ENCODE data around the gene GIPC1.
"Not testable (repeated sequence)": the region's sequence is repeated elsewhere in the genome, so short reads cannot be mapped to it uniquely, and the experiment has no call there.

Gene GIPC1

DNA sequence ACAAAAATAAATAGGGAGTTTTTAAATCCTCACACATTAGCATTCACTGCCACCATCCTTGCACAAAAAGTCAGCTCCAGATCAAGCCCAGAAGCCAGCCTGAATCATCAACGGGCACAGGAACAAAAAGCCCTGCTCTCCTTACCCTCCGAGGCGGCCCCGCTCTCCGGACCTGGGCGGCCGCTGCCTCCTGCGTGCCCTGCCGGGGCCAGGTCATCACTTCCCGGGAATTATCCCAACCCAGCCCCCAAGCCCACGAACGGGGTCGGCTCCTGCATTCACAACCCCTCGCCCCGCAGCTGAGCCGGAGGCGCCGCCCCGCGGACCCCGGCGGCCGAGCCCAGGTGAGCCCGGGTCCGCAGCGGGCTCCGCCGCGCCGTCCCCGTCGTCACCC lies 21.5 kb upstream of the GIPC1 start:
- no peak for DNase-seq

DNA sequence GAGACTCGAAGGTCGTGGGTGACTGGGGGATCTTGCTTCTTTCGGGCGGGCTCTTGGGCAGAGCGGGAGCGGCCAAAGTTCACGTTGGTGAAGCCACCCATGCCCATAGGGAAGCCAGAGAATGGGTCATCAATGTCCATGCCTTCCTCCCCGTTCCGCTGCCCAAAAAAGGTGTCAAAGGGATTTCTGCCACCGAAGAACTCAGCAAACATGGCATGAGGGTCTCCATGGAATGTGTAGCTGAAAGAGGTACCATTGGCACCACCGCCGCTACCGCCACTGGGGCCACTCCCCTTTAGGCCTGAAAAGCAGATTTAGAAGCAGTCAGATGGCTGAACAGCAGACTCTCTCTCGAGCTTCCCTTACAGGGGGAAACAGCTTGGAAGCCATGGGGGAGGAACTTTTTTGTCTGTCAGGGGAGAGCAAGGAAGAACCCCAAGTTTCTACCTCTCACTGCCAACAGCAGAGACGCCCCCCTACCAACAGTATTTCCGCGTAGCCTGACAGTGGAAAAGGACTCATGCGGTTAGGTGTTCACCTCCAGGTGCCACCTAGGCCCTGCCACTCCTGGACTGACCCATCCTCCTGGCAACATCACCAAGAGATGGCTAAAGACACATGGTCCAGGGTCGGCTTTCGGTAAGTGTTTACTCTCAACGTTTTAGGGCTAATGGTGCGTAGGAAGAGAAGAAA lies 21.0 kb upstream of the GIPC1 start:
- DNase-seq: no peak

DNA sequence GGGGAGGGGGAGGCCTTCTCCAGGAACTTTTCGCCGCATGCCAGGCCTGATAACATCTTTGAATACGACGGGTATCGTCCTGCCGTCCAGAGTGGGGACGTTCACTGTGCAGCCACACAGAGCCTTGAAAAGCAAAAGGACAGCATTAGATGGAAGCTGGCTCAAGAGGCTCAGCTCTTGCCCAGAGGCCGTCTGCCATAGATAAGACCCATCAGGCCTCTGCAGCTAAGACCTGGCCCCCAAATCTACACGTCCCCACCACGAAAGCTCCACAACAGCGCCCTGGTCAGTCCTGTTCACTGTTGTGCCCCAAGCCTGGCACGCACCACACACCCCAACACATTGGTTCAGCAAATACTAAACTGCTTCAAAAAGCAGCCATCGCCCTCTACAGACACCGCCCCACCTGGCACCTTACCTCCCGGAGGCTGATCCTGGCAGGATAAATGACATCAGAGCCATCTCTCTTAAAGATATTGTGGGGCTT lies 20.2 kb upstream of the GIPC1 start:
- DNase-seq: no peak

DNA sequence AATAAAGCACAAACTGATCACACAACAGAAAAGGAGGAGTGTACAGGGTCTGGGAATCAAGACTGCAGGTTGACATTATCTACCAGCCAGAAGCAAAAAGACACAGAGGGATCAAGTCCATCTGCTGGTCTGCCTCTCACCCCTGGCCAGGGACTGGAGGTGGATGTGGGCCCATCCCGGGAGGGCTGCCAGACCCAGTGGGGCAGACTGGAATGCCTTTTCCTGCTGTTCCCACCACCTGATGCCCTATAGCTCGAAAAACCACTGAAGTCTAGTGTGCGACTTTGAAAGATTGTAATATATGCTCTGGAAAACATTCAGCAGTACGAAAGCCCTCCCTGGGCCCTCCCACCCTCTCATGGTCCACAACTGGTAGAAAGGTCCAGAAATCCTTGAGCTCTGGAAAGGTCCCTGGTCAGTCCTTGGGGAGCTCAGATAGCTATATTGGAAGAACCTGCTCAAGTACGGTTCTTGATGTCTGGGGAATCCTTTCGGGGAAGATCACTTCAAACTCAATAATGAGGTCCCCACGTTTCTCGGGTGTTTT lies 19.6 kb upstream of the GIPC1 start:
- DNase-seq: no peak

DNA sequence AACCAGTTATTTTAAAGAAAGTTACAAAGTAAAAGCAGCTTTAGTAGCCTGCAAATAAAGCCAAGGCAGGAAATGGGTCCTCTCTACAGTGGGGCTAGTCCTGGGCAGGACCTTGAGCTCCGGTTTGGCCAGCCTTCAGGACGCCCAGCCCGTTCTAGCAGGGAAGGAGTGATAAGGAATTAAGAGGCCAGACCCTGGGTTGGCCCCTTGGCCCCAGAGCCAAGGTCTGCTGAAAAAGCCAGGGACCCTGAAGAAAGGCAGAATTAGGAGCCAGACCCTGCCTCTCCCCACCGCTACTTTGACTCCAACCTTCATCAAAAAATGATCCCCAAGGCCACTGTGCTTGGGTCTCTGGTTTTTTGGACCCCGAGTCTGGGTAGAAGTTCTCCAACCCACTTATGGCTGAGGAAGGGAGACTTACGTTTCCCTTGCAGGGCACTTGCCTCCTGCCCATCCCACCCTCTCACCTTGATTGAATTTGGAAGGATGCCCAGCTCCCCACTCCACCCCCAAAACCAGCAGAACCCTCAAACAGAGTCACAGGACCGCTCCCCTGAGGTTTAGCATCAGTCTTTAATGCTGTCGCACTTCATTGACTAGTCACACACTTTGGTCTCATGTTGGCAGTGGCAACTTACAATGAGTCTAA lies 18.4 kb upstream of the GIPC1 start:
- DNase-seq: no peak

DNA sequence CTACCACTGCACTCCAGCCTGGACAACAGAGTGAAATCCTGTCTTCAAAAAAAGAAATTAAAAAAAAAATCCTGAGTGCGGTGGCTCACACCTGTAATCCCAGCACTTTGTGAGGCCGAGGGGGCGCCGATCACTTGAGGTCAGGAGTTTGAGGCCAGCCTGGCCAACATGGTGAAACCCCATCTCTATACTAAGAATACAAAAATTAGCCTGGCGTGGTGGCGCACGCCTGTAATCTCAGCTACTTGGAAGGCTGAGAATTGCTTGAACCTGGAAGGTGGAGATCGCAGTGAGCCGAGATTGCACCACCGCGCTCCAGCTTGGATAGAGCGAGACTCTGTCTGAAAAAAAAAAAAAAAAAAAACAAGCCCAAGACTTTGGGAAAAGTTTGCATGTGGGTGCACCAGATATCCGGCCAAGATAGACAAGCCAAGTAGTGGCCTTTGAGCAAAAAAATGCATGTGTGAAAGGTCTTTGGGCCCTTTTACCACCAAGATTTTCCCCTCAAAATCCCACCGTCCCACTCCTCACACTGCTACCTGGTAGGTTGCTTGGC lies 16.6 kb upstream of the GIPC1 start:
- no peak for DNase-seq

DNA sequence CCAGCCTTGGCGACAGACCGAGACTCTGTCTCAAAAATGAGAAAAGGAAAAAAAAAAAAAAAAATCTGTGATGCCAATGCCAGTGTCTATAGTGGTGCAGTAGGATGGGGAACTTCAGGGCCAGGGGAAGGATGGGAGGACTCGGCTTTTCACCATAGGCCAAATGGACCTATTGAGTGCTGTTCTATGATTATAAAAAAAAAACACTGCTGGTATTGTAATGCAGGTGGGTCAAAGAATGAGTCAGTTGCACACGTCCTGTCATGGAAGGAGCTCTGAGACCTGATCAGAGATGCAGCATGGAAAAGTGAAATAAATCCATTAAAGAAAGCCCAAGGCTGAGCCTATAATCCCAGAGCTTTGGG lies 15.3 kb upstream of the GIPC1 start:
- DNase-seq: no peak

DNA sequence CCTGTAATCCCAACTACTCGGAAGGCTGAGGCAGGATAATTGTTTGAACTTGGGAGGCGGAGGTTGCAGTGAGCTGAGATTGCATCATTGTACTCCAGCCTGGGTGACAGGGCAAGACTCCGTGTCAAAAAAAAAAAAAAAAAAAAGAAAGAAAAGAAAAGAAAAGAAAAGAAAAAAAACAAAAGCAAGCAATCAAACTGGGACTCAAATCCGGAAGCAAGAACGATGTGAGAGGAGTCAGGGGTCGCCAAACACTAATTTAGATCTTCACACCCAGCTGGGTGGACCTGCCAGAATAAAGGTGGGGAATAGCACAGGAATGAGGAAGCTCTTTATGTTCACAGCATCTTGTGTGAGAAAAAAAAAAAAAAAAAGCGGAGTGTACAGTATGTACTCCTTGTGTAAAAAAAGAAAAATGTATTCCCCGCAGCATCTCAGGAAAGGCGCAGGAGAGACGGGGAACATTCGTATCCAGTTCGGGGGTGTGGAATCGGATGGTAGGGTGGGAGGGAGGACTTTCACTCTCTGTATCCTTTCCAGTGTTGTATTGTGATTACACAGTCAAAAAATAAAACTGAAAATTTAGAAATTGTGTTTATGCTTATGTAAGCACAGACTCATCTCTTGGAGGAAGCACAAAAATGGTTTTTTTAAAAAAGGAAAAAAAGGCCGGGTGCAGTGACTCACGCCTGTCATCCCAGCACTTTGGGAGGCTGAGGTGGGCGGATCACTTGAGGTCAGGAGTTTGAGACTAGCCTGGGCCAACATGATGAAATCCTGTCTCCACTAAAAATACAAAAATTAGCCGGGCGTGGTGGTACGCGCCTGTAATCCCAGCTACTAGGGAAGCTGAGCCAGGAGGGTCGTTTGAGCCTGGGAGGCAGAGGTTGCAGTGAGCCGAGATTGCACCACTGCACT lies 14.6 kb upstream of the GIPC1 start:
- DNase-seq: no peak

DNA sequence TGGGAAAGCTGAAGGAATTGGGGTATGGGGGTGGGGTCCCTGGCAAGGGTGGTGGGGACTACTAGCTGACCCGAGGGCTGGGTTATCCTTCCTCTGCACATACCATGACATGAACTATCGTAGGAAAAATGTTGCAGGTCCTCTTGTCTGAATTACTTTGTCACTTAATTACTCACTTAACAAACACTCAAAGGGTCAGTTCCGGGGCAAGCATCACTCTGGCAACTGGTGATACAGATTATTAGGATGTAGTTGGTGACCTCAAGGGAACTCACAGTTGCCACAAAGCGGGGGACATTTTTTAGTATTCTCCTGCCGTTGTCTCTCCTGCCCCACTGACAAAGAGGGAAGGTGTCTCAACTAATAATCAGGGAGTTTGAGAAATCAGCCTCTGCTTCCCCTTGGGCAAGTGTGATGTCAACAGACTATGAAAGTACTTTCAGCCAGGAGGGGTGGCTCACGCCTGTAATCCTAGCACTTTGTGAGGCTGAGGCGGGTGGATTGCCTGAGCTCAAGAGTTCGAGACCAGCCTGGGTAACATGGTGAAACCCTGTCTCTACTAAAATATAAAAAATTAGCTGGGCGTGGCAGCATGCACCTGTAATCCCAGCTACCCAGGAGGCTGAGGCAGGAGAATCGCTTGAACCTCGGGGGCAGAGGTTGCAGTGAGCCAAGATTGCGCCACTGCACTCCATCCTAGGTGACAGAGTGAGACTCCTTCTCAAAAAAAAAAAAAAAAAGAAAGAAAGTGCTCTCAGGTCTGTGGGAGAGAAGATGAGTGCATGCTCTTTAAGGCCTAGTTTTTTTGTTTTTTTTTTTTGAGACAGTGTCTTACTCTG lies 12.0 kb upstream of the GIPC1 start:
- no peak for DNase-seq

DNA sequence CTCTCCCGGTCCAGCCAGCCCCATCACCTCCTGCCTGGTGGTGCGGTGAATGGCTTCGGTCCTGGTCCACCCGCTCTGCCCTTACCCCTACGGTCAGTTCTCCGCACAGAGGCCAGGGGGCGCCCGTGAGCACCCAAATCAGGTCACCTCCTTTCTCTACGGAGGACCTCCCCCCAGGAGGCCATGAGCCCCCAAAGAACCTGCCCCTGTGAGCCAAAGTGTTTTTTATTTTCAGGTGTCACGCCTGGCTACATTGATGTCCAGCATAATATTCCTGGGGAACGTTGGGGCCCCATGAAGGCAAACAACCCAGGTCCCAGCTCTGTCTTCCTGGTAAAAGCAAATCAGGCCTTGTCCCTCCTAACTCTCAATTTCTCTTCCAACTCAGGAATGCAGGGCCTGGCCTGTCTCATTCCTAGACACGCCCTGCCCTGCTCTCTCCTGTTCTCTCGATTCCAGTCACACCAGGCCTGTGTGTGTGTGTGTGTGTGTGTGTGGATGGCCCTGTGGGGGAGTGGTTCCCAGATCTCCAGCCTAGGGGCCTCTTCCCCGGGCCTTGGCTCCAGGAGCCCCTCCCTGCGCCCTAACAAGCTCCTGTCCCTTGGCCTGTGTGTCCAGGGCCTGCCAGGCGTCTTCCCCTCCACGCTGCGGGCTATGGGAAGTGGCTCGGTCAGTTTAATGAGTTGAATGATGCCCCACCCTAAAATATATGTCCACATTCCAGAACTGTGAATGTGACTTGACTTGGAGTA lies 9.7 kb upstream of the GIPC1 start:
- no peak for DNase-seq

DNA sequence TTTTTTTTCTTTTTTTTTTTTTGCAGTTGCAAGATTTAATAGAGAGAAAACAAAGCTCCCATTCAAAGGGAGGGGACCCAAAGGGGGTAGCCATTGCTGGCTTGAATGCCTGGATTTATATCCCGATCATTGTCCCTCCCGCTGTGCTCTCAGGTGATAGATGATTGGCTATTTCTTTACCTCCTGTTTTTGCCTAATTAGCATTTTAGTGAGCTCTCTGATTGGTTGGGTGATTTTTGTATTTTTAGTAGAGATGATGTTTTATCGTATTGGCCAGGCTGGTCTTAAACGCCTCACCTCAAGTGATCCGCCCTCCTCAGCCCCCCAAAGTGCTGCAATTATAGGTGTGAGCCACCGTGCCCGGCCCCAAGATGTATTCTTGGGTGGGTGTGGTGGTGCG lies 8.6 kb upstream of the GIPC1 start:
- DNase-seq: not testable (repeated sequence)

DNA sequence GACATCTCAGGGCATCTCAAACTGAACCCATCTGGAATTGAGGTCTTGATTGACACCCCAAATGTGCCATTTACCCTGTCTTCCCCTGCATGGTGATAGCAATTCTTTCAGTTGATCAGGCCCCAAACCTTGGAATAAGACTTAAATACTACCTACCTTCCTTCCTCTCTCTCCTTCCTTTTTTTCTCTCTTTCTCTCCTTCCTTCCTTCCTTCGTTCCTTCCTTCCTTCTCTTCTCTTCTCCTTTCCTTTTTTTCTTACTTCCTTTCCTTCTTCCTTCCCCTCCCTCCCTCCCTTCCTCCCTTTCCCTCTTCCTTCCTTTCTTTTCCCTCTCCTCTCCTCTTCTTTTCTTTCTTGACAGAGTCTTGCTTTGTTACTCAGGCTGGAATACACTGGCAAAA lies 7.4 kb upstream of the GIPC1 start:
- DNase-seq: no peak

DNA sequence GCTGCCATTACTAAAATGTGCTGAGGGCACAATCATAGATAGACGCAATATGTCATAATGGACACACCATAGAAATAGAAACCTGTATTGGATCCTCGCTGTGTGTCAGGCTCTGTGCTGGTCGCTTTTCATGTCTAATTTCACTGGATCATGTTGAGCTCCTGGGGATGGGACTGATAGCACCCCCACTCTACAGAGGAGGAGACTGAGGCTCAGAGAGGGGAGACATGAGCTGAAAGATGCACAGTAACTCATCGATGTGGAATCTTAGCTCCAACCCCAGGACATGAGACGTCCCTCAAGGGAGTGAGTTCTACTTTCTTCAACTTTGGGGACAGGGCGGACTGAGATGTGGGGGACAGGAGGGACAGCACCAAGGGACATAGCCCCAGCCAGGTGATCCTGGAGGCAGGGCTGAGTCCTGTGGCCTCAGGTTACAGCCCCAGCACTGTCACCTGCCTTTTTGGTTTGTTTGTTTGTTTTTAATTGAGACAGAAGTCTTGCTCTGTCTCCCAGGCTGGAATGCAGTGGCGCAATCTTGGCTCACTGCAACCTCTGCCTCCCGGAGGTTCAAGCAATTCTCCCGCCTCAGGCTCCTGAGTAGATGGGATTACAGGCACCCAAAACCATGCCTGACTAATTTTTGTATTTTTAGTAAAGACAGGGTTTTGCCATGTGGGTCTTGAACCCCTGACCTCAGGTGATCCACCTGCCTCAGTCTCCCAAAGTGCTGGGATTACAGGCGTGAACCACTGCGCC lies 6.6 kb upstream of the GIPC1 start:
- no peak for DNase-seq

DNA sequence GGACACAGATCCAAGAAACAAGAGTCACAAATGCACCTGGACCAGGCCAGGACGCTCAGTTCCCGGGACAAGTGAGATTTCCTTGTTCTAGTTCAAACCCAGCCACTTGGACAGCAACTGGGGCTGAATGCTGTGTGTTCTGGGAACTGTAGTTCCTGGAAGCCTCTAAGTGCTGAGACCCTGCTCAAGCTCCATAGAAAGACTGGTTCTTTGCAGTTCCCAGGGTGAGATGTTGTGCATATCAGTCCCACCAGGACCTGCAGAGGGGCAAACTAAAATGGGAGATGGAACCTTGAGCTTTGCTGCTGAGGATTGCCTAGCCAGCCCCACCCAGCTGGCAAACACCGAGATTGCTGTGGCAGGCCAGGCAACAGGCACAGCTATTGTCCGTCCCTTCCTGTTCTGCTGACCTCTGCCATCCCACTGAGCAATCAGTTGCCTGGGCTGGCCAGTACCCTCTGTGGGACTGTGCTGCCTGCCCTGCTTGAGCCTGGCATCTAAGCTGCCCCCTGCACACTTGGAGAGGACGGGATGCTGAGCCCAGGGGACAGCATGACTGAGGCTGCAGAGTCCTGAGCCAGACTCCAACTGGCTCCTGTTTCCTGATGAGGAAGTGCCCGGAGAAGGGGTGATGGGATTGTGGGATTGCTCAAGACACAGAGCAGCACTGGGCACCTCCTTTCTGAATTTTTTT lies 1.4 kb upstream of the GIPC1 start:
- DNase-seq: no peak

DNA sequence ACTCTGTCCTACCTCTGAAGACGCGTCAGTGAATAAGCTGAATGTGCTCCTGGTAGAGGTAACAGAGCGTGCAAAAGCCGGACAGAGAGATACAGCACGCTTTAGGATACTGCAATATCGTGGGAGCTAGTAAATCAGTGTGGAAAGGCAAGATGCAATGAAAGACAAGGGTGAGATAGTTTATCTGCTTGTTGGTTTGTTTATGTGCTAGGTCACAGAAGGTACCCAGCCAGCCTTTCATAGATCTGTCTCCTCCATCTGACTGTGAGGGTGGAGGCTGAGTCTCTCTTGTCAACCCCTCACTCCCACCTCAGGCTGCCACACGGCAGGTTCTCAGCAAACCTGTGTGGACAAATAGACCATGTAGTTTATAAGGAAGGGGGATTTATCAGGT lies 904 bp upstream of the GIPC1 start:
- no peak for DNase-seq

DNA sequence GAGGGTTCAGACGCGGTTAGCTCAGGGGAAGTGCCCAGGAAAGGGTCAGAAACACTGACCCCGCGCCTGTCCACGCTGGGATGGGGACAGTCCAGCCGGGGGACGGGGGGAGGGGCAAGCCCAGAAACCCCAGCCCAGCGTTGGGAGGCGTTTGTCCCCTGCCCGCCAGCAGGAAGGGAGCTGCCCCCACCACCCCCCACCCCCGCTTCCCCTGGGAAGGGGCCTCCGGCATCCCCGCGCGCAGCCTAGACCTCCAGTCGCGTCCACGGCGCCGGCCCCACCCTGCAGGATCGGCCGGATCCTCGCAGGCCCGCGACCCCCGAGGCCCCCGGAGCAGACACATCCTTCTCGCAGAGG lies 277 bp downstream of the GIPC1 start:
- no peak for DNase-seq

DNA sequence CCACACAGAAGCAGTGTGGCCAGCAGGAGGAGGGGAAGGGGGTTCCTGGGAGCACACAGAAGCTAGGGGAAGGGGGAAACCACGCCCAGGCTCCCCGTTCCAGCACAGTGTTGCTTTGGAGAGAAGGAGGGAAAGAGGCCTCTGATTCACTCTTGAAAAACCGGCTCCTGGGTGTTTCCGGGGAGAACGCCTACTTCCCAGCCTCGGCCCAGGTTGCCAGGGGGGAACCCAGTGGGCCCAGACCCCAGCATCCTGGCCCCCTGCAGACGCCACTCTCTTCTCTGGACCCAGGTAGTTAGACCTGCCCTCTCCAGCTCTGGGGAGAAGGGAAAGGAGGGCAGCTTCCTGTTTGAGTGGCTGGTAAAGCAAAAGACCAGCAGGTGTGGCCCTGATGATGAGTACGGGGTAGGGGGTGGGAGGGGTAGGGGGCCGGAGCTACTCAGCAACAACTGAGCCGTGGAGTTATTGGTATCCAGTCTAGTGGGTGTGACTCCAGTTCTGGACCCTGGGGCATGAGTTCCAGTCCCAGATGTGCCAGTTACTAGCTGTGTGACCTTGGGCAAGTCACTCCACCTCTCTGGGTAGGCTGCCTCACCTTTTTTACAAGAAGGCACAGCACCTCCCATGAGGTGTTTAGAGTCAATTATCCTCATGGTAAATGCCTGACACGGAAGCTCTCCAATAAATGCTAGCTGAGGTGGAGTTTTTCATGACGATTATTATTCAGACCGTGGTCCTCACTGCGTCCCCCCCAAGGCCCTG lies 836 bp downstream of the GIPC1 start:
- no peak for DNase-seq

DNA sequence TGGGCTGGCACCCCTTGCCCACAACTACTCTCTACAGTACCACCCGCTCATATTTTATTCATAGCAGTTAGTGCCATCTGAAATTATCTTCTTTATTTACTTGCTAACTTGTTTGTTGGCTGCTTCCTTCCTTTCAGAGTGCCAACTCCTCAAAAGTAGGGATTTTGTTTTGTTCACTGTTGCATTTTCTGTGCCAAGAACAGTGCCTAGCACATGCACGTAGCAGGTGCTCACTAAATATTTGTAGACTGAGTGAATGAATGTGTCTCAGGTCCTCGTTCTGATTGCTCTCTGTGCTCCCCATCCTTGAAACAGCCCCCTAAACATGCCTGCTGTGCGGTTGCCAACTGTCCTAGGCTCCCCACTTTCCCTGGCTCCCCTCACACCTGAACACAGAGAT lies 1.5 kb downstream of the GIPC1 start:
- no peak for DNase-seq

DNA sequence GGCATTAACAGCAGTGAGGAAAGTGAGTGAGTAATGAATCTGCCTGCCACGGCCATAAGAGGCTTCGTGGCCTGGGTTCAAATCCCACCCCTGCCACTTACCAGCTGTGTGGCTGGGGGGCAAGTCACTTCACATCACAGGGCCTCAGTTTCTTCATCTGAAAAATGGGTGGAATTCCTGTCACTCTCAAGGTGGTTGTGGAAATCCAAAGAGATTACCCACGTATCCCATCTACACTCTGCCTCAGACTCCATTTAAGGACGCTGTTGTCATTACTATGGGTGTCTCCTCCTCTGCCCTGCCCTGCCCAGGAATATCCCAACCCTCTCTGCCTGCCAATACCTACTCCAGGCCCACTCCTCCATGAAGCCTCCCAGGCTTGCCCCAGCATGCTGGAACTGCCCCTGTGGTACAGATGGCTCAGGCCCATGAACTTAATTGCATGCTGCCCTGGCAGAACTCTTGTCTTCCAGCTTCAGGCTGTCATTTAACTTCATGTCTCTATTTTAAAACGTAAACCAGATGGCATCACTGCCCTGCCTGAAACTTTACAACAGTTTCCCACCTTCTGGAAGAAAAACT lies 3.1 kb downstream of the GIPC1 start:
- no peak for DNase-seq
